Measurements from ENCODE around the gene DUSP8. TPM values are rescaled to one million over a fixed set of nuclear protein-coding genes. Genes with fewer than 3 reads are reported as not detected.

The DUSP8 gene
- total RNA-seq, 1 experiment from 2014 or later: 10.2 TPM

DNA sequence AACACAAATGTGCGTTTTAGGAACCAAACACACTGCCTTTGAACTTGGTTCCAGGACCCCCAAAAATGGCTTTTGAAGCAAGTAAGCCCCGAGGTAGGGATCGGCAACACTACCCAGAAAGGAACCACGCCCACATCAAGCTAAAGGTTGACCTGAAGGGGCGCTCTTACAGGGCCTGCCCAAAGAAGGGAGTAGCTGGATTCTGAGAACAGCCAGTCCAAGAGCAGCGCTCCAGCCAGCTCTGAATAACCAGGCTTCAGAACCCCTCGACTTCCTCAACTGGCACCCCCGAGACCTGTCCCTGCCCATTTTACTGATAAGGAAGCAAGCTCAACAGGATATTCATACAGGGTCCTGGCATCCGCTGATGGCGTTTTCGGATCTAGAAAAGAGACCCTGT is 66.6 kb downstream of the DUSP8 start:
- DNase-seq (ENCODE audit: low read depth, low spot score) (no peak), ATAC-seq (peak; percentile 77)
- no peak overlapping the region for H2AFZ ChIP-seq (ENCODE audit: low read depth, low read length, poor library complexity, severe bottlenecking)
- H3K4me2 ChIP-seq (ENCODE audit: low read length): no peak overlapping the region
- H3K4me1 ChIP-seq (ENCODE audit: control insufficient read depth in 1 of 2, insufficient read depth in 2 of 2, low read length in 2 of 2): no peaks in the 10 kb centered on the region
- ChIA-PET RAD21 (ENCODE audit: low non-redundant PET in 1 of 2, low total read pairs in 2 of 2, uncharacterized antibody in 2 of 2, unreplicated experiment in 2 of 2) (no interaction called here), CTCF (interaction anchor here (1.1 to 1.2 kb wide), 4 partner anchors 9 to 212 kb away, joined by 3 to 4 read pairs (median 3); no protein-coding TSS in a partner anchor), POLR2A (no interaction called here)
- intact Hi-C loops (cut with micrococcal nuclease): no loop called here
- TF ChIP-seq CTCF (IDR thresholded peaks at IDR 0.05 in 2 of 3, conservative IDR thresholded peaks at IDR 0.05 in 1 of 3; ENCODE audit: borderline replicate concordance in 1 of 3, insufficient read depth in 1 of 3, low read depth in 2 of 3, low read length in 2 of 3): peak in 2 of 3 experiments; percentile 52 to 56; a peak in 4 of 6 replicates
- TF ChIP-seq EZH2phosphoT487 (IDR thresholded peaks at IDR 0.05; ENCODE audit: borderline replicate concordance): no peak
- no peaks in the 10 kb centered on the region for H3K36me3 ChIP-seq (ENCODE audit: control insufficient read depth in 1 of 2, insufficient read depth in 2 of 2, low read length in 2 of 2)
- H3K79me2 ChIP-seq (ENCODE audit: insufficient read depth, low read length): peaks cover 20% of the 10 kb centered on the region
- H3K9me2 ChIP-seq (ENCODE audit: insufficient read depth): no peaks in the 10 kb centered on the region
- no peak overlapping the region for H3K4me3 ChIP-seq (replicated peaks in 1 of 2; ENCODE audit: low read depth in 1 of 2, low read length in 2 of 2)
- no peak overlapping the region for H3K27ac ChIP-seq (ENCODE audit: low read depth, low read length)
- H3K27me3 ChIP-seq (ENCODE audit: insufficient read depth, low read length): no peaks in the 10 kb centered on the region
- H3K9me3 ChIP-seq (ENCODE audit: control insufficient read depth in 1 of 2, insufficient read depth in 1 of 2, low read depth in 1 of 2, low read length in 2 of 2): no peaks in the 10 kb centered on the region
- H4K20me1 ChIP-seq (ENCODE audit: insufficient read depth): no peaks in the 10 kb centered on the region
- H3K9ac ChIP-seq (ENCODE audit: low read length): no peak overlapping the region
- no TSS peak for BruUV-seq (replicated peaks)

- ATAC-seq: no peak
- CTCF ChIA-PET: interaction anchor here (1.1 to 1.2 kb wide), 4 partner anchors 8 to 211 kb away, joined by 3 to 4 read pairs (median 3); no protein-coding TSS in a partner anchor
- Histone ChIP-seq H3K9me2 (ENCODE audit: insufficient read depth) (no peaks in the 10 kb centered on the region), H3K27me3 (ENCODE audit: insufficient read depth, low read length) (no peaks in the 10 kb centered on the region), H3K4me2 (ENCODE audit: low read length) (no peak overlapping the region), H3K9me3 (ENCODE audit: control insufficient read depth in 1 of 2, insufficient read depth in 1 of 2, low read depth in 1 of 2, low read length in 2 of 2) (peaks cover 0 to under 1% of the 10 kb centered on the region in 2 experiments; a peak in 1 of 4 replicates), H2AFZ (ENCODE audit: low read depth, low read length, poor library complexity, severe bottlenecking) (no peak overlapping the region), H4K20me1 (ENCODE audit: insufficient read depth) (no peaks in the 10 kb centered on the region), H3K4me3 (replicated peaks in 1 of 2; ENCODE audit: low read depth in 1 of 2, low read length in 2 of 2) (no peak overlapping the region), H3K4me1 (ENCODE audit: control insufficient read depth in 1 of 2, insufficient read depth in 2 of 2, low read length in 2 of 2) (no peaks in the 10 kb centered on the region), H3K79me2 (ENCODE audit: insufficient read depth, low read length) (peaks cover 20% of the 10 kb centered on the region), H3K27ac (ENCODE audit: low read depth, low read length) (no peak overlapping the region), H3K36me3 (ENCODE audit: control insufficient read depth in 1 of 2, insufficient read depth in 2 of 2, low read length in 2 of 2) (no peaks in the 10 kb centered on the region), H3K9ac (ENCODE audit: low read length) (no peak overlapping the region)
- no TSS peak for BruUV-seq (replicated peaks)
- TF ChIP-seq POLR2AphosphoS5 (IDR thresholded peaks at IDR 0.05; ENCODE audit: low read depth, low read length) (no peak), RAD21 (IDR thresholded peaks at IDR 0.05; ENCODE audit: low read depth) (no peak)
- intact Hi-C loops (cut with micrococcal nuclease): no loop called here
- POLR2A ChIA-PET: no interaction called here
- RAD21 ChIA-PET (ENCODE audit: low non-redundant PET in 1 of 2, low total read pairs in 2 of 2, uncharacterized antibody in 2 of 2, unreplicated experiment in 2 of 2): no interaction called here
- DNase-seq (ENCODE audit: low read depth, low spot score): no peak
These were observed 67.3 kb downstream of the DUSP8 start for GRCh38 chr11:1504581-1505290.

All from HCT116 (cell line).